GM23338 (cell line): ENCODE data around the gene TRAF3IP1. TPM values are rescaled to one million over a fixed set of nuclear protein-coding genes. Genes with fewer than 3 reads are reported as not detected.

Experiments used
- ATAC-seq: fragments of 200-7000 bp; cut with Tn5 transposase; 3 replicates; pipeline ENCODE4 v1.9.1; 2020
- DNase-seq: peaks from one replicate; pipeline ENCODE4 v3.0.0-alpha.2; 2015; ENCODE audit warnings: low spot score
- H2AFZ ChIP-seq: fragments of 200-600 bp; sonication (generic); 2 replicates; pipeline ENCODE4 v1.8.0; 2016; ENCODE audit warnings: antibody characterized with exemption, mild to moderate bottlenecking, moderate library complexity
- H3F3A ChIP-seq: fragments of 200-600 bp; sonication (generic); replicated peaks from 2 replicates; pipeline ENCODE4 v1.8.0; 2017; ENCODE audit warnings: antibody characterized with exemption, mixed run types, low read depth
- H3K27ac ChIP-seq: fragments of 200-600 bp; sonication (generic); 2 replicates; pipeline ENCODE4 v1.6.1; 2016; ENCODE audit warnings: low read depth
- H3K27me3 ChIP-seq: fragments of 200-600 bp; sonication (generic); 2 replicates; pipeline ENCODE4 v1.8.0; 2016; ENCODE audit warnings: mild to moderate bottlenecking, mixed run types, moderate library complexity; ENCODE audit not compliant: insufficient read depth
- H3K36me3 ChIP-seq: fragments of 200-600 bp; sonication (generic); 2 replicates; pipeline ENCODE4 v1.8.0; 2016; ENCODE audit warnings: mild to moderate bottlenecking; ENCODE audit not compliant: insufficient read depth
- H3K4me1 ChIP-seq: fragments of 200-600 bp; sonication (generic); 2 replicates; pipeline ENCODE4 v1.8.0; 2016; ENCODE audit warnings: mild to moderate bottlenecking, moderate library complexity; ENCODE audit not compliant: insufficient read depth
- H3K4me2 ChIP-seq: fragments of 200-600 bp; sonication (generic); 2 replicates; pipeline ENCODE4 v1.7.1; 2017; ENCODE audit warnings: mixed run types
- H3K4me3 ChIP-seq: fragments of 200-600 bp; sonication (generic); 2 replicates; pipeline ENCODE4 v1.6.1; 2016; ENCODE audit warnings: mixed run types
- H3K79me2 ChIP-seq: fragments of 200-600 bp; sonication (generic); replicated peaks from 2 replicates; pipeline ENCODE4 v1.8.0; 2017; ENCODE audit warnings: mild to moderate bottlenecking; ENCODE audit not compliant: insufficient read depth
- H3K9me2 ChIP-seq: fragments of 200-600 bp; sonication (generic); 2 replicates; pipeline ENCODE4 v1.8.0; 2017; ENCODE audit not compliant: insufficient read depth
- H4K20me1 ChIP-seq: fragments of 200-600 bp; sonication (generic); replicated peaks from 2 replicates; pipeline ENCODE4 v1.8.0; 2017; ENCODE audit warnings: mild to moderate bottlenecking; ENCODE audit not compliant: insufficient read depth
- H3K27ac Mint-ChIP-seq: 2 replicates; pipeline ENCODE4 v1.8.0; 2020; ENCODE audit warnings: inconsistent platforms, mild to moderate bottlenecking, moderate library complexity, mixed read lengths
- H3K27me3 Mint-ChIP-seq: 3 replicates; pipeline ENCODE4 v1.8.0; 2022; ENCODE audit warnings: low read depth, mild to moderate bottlenecking, moderate library complexity, mixed read lengths, inconsistent platforms; ENCODE audit not compliant: insufficient read depth, poor library complexity
- H3K36me3 Mint-ChIP-seq: 3 replicates; pipeline ENCODE4 v1.8.0; 2021; ENCODE audit warnings: low read depth, mild to moderate bottlenecking, inconsistent platforms, moderate library complexity, mixed read lengths
- H3K4me1 Mint-ChIP-seq: 3 replicates; pipeline ENCODE4 v1.8.0; 2020; ENCODE audit warnings: mild to moderate bottlenecking, inconsistent platforms, mixed read lengths
- H3K4me3 Mint-ChIP-seq: 3 replicates; pipeline ENCODE4 v1.8.0; 2021; ENCODE audit warnings: moderate library complexity, mild to moderate bottlenecking, inconsistent platforms, mixed read lengths
- H3K9me3 Mint-ChIP-seq: 3 replicates; pipeline ENCODE4 v1.8.0; 2020; ENCODE audit warnings: moderate library complexity, mild to moderate bottlenecking, inconsistent platforms, mixed read lengths
- CREB1 ChIP-seq: fragments of 250-450 bp; sonication (Bioruptor Pico); IDR thresholded peaks from 2 replicates; pipeline ENCODE4 v1.5.0; 2020; ENCODE audit warnings: low read depth, mild to moderate bottlenecking, moderate library complexity
- JUNB ChIP-seq: IDR thresholded peaks from one replicate; pipeline ENCODE4 v1.6.1; 2016; ENCODE audit warnings: antibody characterized with exemption; ENCODE audit not compliant: unreplicated experiment
- NANOG ChIP-seq: IDR thresholded peaks from 2 replicates; pipeline ENCODE4 v1.6.1; 2016; ENCODE audit warnings: antibody characterized with exemption, borderline replicate concordance
- STAT1 ChIP-seq: IDR thresholded peaks from one replicate; pipeline ENCODE4 v1.6.1; 2016; ENCODE audit warnings: antibody characterized with exemption; ENCODE audit not compliant: unreplicated experiment
- ZNF114 ChIP-seq: fragments of 250-450 bp; sonication (Bioruptor Pico); IDR thresholded peaks from 2 replicates; pipeline ENCODE4 v1.5.0; 2020; ENCODE audit warnings: mild to moderate bottlenecking, moderate library complexity
- polyA plus RNA-seq: library from polyadenylated mRNA; unstranded; fragments of >200 nt; fragmentation: Nextera tagmentation; extraction: Ambion mirVana; gene quantifications from 2 replicates; pipeline ENCODE4 v1.2.1, GENCODE V29; 2016
- total RNA-seq: library from RNA; depleted of rRNA; stranded (reverse); fragments of >200 nt; shearing (Covaris generic); gene quantifications from 2 replicates; pipeline ENCODE4 v1.2.3, GENCODE V29; 2014
- TF ChIP-seq, protein P1 (sequence below): fragments of 250-450 bp; sonication (Bioruptor Pico); IDR thresholded peaks from 2 replicates; pipeline ENCODE4 v1.5.0; 2020; ENCODE audit warnings: mild to moderate bottlenecking, moderate library complexity
- TF ChIP-seq, protein P2 (sequence below), 2 experiments: fragments of 200-600 bp in 1 of 2; sonication (generic) in 1 of 2; conservative IDR thresholded peaks; 2 replicates each; pipeline versions ENCODE4 v1.5.1 to v1.6.1; 2016 to 2017; ENCODE audit warnings: antibody characterized with exemption in 2 of 2, low read depth in 2 of 2, mild to moderate bottlenecking in 2 of 2, moderate library complexity in 1 of 2

TRAF3IP1 gene
- total and polyA plus RNA-seq, 2 experiments from 2014 or later = 12.5 to 20.7 TPM

DNA sequence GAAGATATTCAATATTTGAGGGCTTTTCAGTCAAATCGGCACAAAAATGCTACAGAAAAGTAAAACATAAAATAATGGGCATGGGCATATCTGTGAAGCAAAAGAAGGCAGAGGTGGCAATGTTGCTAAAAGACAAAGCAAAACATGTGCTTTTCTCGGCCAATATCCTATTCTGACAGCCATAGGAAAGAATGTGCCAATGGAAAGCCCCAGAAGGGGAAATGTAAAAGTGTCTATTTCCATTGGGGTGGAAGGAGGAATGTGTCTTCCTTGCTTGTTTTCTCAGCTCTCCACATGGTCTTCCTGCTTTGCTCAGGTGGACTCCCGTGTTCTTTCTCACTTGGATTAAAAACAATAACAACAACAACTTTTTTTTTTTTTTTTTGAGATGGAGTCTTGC, 18.2 kb upstream of the TRAF3IP1 start:
- Histone ChIP-seq H3K4me3 (no peak overlapping the region), H3F3A (no peaks in the 10 kb centered on the region), H3K36me3 (no peaks in the 10 kb centered on the region), H3K79me2 (no peaks in the 10 kb centered on the region), H4K20me1 (no peaks in the 10 kb centered on the region), H3K4me2 (no peak overlapping the region), H3K9me2 (no peaks in the 10 kb centered on the region), H3K27ac (no peak overlapping the region), H2AFZ (no peak overlapping the region), H3K27me3 (no peaks in the 10 kb centered on the region), H3K4me1 (no peaks in the 10 kb centered on the region)
- DNase-seq (no peak), ATAC-seq (no peak)
- TF ChIP-seq CREB1 (CRISPR knock-in tag) (no peak), NANOG (no peak), JUNB (no peak), STAT1 (no peak)
- TF ChIP-seq, protein P1, sequence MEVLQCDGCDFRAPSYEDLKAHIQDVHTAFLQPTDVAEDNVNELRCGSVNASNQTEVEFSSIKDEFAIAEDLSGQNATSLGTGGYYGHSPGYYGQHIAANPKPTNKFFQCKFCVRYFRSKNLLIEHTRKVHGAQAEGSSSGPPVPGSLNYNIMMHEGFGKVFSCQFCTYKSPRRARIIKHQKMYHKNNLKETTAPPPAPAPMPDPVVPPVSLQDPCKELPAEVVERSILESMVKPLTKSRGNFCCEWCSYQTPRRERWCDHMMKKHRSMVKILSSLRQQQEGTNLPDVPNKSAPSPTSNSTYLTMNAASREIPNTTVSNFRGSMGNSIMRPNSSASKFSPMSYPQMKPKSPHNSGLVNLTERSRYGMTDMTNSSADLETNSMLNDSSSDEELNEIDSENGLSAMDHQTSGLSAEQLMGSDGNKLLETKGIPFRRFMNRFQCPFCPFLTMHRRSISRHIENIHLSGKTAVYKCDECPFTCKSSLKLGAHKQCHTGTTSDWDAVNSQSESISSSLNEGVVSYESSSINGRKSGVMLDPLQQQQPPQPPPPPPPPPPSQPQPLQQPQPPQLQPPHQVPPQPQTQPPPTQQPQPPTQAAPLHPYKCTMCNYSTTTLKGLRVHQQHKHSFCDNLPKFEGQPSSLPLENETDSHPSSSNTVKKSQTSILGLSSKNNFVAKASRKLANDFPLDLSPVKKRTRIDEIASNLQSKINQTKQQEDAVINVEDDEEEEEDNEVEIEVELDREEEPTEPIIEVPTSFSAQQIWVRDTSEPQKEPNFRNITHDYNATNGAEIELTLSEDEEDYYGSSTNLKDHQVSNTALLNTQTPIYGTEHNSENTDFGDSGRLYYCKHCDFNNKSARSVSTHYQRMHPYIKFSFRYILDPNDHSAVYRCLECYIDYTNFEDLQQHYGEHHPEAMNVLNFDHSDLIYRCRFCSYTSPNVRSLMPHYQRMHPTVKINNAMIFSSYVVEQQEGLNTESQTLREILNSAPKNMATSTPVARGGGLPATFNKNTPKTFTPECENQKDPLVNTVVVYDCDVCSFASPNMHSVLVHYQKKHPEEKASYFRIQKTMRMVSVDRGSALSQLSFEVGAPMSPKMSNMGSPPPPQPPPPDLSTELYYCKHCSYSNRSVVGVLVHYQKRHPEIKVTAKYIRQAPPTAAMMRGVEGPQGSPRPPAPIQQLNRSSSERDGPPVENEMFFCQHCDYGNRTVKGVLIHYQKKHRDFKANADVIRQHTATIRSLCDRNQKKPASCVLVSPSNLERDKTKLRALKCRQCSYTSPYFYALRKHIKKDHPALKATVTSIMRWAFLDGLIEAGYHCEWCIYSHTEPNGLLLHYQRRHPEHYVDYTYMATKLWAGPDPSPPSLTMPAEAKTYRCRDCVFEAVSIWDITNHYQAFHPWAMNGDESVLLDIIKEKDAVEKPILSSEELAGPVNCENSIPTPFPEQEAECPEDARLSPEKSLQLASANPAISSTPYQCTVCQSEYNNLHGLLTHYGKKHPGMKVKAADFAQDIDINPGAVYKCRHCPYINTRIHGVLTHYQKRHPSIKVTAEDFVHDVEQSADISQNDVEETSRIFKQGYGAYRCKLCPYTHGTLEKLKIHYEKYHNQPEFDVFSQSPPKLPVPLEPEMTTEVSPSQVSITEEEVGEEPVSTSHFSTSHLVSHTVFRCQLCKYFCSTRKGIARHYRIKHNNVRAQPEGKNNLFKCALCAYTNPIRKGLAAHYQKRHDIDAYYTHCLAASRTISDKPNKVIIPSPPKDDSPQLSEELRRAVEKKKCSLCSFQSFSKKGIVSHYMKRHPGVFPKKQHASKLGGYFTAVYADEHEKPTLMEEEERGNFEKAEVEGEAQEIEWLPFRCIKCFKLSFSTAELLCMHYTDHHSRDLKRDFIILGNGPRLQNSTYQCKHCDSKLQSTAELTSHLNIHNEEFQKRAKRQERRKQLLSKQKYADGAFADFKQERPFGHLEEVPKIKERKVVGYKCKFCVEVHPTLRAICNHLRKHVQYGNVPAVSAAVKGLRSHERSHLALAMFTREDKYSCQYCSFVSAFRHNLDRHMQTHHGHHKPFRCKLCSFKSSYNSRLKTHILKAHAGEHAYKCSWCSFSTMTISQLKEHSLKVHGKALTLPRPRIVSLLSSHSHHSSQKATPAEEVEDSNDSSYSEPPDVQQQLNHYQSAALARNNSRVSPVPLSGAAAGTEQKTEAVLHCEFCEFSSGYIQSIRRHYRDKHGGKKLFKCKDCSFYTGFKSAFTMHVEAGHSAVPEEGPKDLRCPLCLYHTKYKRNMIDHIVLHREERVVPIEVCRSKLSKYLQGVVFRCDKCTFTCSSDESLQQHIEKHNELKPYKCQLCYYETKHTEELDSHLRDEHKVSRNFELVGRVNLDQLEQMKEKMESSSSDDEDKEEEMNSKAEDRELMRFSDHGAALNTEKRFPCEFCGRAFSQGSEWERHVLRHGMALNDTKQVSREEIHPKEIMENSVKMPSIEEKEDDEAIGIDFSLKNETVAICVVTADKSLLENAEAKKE (CRISPR knock-in tag) = no peak
- Mint-ChIP-seq H3K36me3 (no peaks in the 10 kb centered on the region), H3K27me3 (peaks cover 5% of the 10 kb centered on the region), H3K4me3 (no peak overlapping the region), H3K9me3 (no peaks in the 10 kb centered on the region), H3K27ac (no peak overlapping the region), H3K4me1 (peaks cover 5% of the 10 kb centered on the region)

DNA sequence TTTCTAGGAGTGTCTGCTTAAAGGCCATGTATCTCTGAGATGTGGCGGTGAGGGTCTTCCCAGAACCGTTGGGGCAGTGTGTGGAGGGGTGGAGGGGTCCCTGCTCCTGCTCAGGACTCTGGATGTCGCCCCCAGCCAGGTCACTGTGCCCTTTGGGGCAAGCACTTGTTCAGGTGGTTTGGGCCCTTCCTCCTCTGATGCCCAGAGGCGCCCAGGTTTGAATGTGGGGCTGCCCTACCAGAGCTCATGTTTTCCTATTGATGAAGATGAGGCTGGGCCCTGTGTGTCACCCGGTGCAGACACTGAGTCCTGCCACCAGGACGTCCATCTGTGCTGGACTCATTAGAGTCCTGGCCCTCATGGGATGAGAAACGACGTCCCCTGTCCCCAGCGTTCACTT, 17.6 kb upstream of the TRAF3IP1 start:
- H3K4me2 ChIP-seq = no peak overlapping the region
- TF ChIP-seq ZNF114 (CRISPR knock-in tag) = no peak
- TF ChIP-seq, protein P2, sequence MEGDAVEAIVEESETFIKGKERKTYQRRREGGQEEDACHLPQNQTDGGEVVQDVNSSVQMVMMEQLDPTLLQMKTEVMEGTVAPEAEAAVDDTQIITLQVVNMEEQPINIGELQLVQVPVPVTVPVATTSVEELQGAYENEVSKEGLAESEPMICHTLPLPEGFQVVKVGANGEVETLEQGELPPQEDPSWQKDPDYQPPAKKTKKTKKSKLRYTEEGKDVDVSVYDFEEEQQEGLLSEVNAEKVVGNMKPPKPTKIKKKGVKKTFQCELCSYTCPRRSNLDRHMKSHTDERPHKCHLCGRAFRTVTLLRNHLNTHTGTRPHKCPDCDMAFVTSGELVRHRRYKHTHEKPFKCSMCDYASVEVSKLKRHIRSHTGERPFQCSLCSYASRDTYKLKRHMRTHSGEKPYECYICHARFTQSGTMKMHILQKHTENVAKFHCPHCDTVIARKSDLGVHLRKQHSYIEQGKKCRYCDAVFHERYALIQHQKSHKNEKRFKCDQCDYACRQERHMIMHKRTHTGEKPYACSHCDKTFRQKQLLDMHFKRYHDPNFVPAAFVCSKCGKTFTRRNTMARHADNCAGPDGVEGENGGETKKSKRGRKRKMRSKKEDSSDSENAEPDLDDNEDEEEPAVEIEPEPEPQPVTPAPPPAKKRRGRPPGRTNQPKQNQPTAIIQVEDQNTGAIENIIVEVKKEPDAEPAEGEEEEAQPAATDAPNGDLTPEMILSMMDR (conservative IDR thresholded peaks at IDR 0.05; ENCODE audit: low read depth in 2 of 2) = 0 out of 4 replicates have a peak, but pooled peaks of 1 of the 2 experiments have one; percentile 9
- H3K27ac ChIP-seq = no peak overlapping the region
- H4K20me1 ChIP-seq = no peaks in the 10 kb centered on the region
- no peak overlapping the region for H3K27ac Mint-ChIP-seq
- H3K4me3 Mint-ChIP-seq = no peak overlapping the region
- H3K27me3 ChIP-seq = no peaks in the 10 kb centered on the region
- ATAC-seq (peak; percentile 28; the same call in 1 of the 3 replicates), DNase-seq (no peak)
- H3K9me2 ChIP-seq = no peaks in the 10 kb centered on the region
- peaks cover 3% of the 10 kb centered on the region for H3K27me3 Mint-ChIP-seq
- H3K4me1 ChIP-seq = no peaks in the 10 kb centered on the region
- peak overlapping the region; percentile 78; the same call in 1 of the 2 replicates for H2AFZ ChIP-seq
- H3K36me3 ChIP-seq = no peaks in the 10 kb centered on the region
- peaks cover 5% of the 10 kb centered on the region for H3K4me1 Mint-ChIP-seq
- H3F3A ChIP-seq = no peaks in the 10 kb centered on the region
- H3K9me3 Mint-ChIP-seq = no peaks in the 10 kb centered on the region
- no peaks in the 10 kb centered on the region for H3K79me2 ChIP-seq
- no peaks in the 10 kb centered on the region for H3K36me3 Mint-ChIP-seq
- H3K4me3 ChIP-seq = no peak overlapping the region
